ENCODE results near the gene PRLR. TPM values are rescaled to one million over a fixed set of nuclear protein-coding genes. Genes with fewer than 3 reads are reported as not detected.
"Not testable (repeated sequence)": the region's sequence is repeated elsewhere in the genome, so short reads cannot be mapped to it uniquely, and the experiment has no call there.

Gene PRLR
- total and polyA plus RNA-seq, 11 donors, result 0.08 to 2.2 (median 0.57) TPM

- Histone ChIP-seq H3K36me3 (no peaks in the 10 kb centered on the region), H3K4me3 (no peak overlapping the region), H3K27me3 (no peaks in the 10 kb centered on the region), H3K4me1 (no peaks in the 10 kb centered on the region), H3K9me3 (no peaks in the 10 kb centered on the region), H3K27ac (no peak overlapping the region)
- 85 to 94% (median 86%) methylated on average over 4 of the region's 4 CpGs for WGBS, 4 donors
- intact Hi-C loops (cut with DNase I), result no loop called here
- TF ChIP-seq POLR2A (IDR thresholded peaks at IDR 0.05) (no peak), CTCF (IDR thresholded peaks at IDR 0.05) (no peak)
- ATAC-seq (no peak), DNase-seq (no peak)
Measured at GRCh38 chr5:35114698-35115097, 115.6 kb downstream of the PRLR start.

GRCh38 chr5:35112300-35112699 lies 118.0 kb downstream of the PRLR start:
- TF ChIP-seq CTCF (IDR thresholded peaks at IDR 0.05) (no peak), POLR2A (IDR thresholded peaks at IDR 0.05) (no peak)
- no peak overlapping the region for H3K4me3 ChIP-seq
- no peak overlapping the region for H3K27ac ChIP-seq
- peaks cover 0 to 10% (median 0%) of the 10 kb centered on the region in 12 donors for H3K9me3 ChIP-seq
- DNase-seq (no peak), ATAC-seq (no peak)
- H3K27me3 ChIP-seq, result no peaks in the 10 kb centered on the region
- no peaks in the 10 kb centered on the region for H3K36me3 ChIP-seq
- 44 to 61% (median 46%) methylated on average over 4 of the region's 4 CpGs for WGBS, 4 donors
- intact Hi-C loops (cut with DNase I), result no loop called here
- no peaks in the 10 kb centered on the region for H3K4me1 ChIP-seq

- WGBS, 4 donors, result 80 to 89% (median 83%) methylated on average over 11 of the region's 11 CpGs
- intact Hi-C loops (cut with DNase I), result not testable (repeated sequence)
Measured at GRCh38 chr5:35104550-35104949, 125.7 kb downstream of the PRLR start.

GRCh38 chr5:35103637-35104299 lies 126.5 kb downstream of the PRLR start:
- Histone ChIP-seq H3K36me3 (no peaks in the 10 kb centered on the region), H3K4me3 (no peak overlapping the region), H3K4me1 (no peaks in the 10 kb centered on the region), H3K27ac (no peak overlapping the region), H3K9me3 (peaks cover 0 to 5% (median 0%) of the 10 kb centered on the region in 12 donors), H3K27me3 (no peaks in the 10 kb centered on the region)
- intact Hi-C loops (cut with DNase I), result no loop called here
- ATAC-seq (no peak), DNase-seq (no peak)
- TF ChIP-seq POLR2A (IDR thresholded peaks at IDR 0.05) (no peak), CTCF (IDR thresholded peaks at IDR 0.05) (no peak)
- WGBS, 4 donors, result 80 to 89% (median 84%) methylated on average over 5 of the region's 5 CpGs

More at GRCh38 chr5:35104550-35104949, 125.7 kb downstream of the PRLR start:
- not testable (repeated sequence) for DNase-seq, H3K36me3 ChIP-seq, H3K27ac ChIP-seq, H3K4me3 ChIP-seq, ATAC-seq, H3K4me1 ChIP-seq, H3K27me3 ChIP-seq
- peaks cover 0 to 10% (median 0%) of the 10 kb centered on the region in 12 donors for H3K9me3 ChIP-seq

GRCh38 chr5:35101720-35102119 lies 128.6 kb downstream of the PRLR start:
- H3K4me3 ChIP-seq; H3K27me3 ChIP-seq; H3K4me1 ChIP-seq; H3K9me3 ChIP-seq; ATAC-seq; intact Hi-C loops (cut with DNase I); H3K36me3 ChIP-seq; H3K27ac ChIP-seq; DNase-seq: not testable (repeated sequence)
- whole genome bisulfite sequencing, 4 donors, result 93 to 97% (median 96%) methylated on average over 9 of the region's 9 CpGs

All from heart left ventricle (tissue), 16 donors.